Liver (tissue), 9 donors: ENCODE measurements around the gene CACTIN. TPM values are rescaled to one million over a fixed set of nuclear protein-coding genes. Genes with fewer than 3 reads are reported as not detected.

ENCODE experiments used
- DNase-seq: peaks from one replicate; pipeline ENCODE4 v3.0.0-alpha.2; 2017; ENCODE audit warnings: low spot score
- H3K27ac ChIP-seq, 2 donors: one replicate each; pipeline ENCODE4 v1.7.0; 2013; ENCODE audit warnings: inconsistent platforms in 2 of 2, low read length in 2 of 2, control low read depth in 1 of 2, low read depth in 1 of 2, mild to moderate bottlenecking in 1 of 2
- H3K27me3 ChIP-seq, 4 donors: one replicate each; pipeline versions ENCODE4 v1.6.1 to v1.7.0; 2013; ENCODE audit warnings: low read length in 3 of 4, inconsistent platforms in 1 of 4, mild to moderate bottlenecking in 1 of 4, moderate library complexity in 1 of 4; ENCODE audit not compliant: control insufficient read depth in 4 of 4, insufficient read depth in 4 of 4
- H3K36me3 ChIP-seq, 4 donors: one replicate each; pipeline versions ENCODE4 v1.6.1 to v1.7.0; 2013; ENCODE audit warnings: low read length in 3 of 4, mild to moderate bottlenecking in 3 of 4, low read depth in 1 of 4, moderate library complexity in 1 of 4; ENCODE audit not compliant: control insufficient read depth in 4 of 4, insufficient read depth in 3 of 4
- H3K4me1 ChIP-seq, 4 donors: one replicate each; pipeline versions ENCODE4 v1.6.1 to v1.7.0; 2013; ENCODE audit warnings: low read length in 3 of 4, mild to moderate bottlenecking in 3 of 4, moderate library complexity in 1 of 4; ENCODE audit not compliant: control insufficient read depth in 4 of 4, insufficient read depth in 4 of 4
- H3K4me3 ChIP-seq, 3 donors: one replicate each; pipeline versions ENCODE4 v1.6.1 to v1.7.0; 2013; ENCODE audit warnings: low read length in 3 of 3, control low read depth in 1 of 3, low read depth in 1 of 3, mild to moderate bottlenecking in 1 of 3
- H3K9ac ChIP-seq, 2 donors: one replicate each; pipeline ENCODE4 v1.7.0; 2013; ENCODE audit warnings: low read length in 2 of 2, mild to moderate bottlenecking in 2 of 2, moderate library complexity in 2 of 2, control low read depth in 1 of 2, low read depth in 1 of 2
- H3K9me3 ChIP-seq, 4 donors: one replicate each; pipeline versions ENCODE4 v1.6.1 to v1.7.0; 2013; ENCODE audit warnings: low read length in 3 of 4; ENCODE audit not compliant: control insufficient read depth in 4 of 4
- CTCF ChIP-seq: fragments of 150-350 bp; IDR thresholded peaks from 2 replicates; pipeline ENCODE4 v1.5.1; 2017; ENCODE audit warnings: improper control_type of control experiment, low read depth, low read length; ENCODE audit not compliant: missing input control
- EGR1 ChIP-seq, 2 donors: IDR thresholded peaks; 2 replicates each; pipeline ENCODE4 v1.6.1; 2016 to 2018; ENCODE audit warnings: antibody characterized with exemption in 2 of 2, low read depth in 2 of 2
- FOXA1 ChIP-seq: IDR thresholded peaks from 2 replicates; pipeline ENCODE4 v1.6.1; 2016; ENCODE audit warnings: antibody characterized with exemption
- FOXA2 ChIP-seq: IDR thresholded peaks from 2 replicates; pipeline ENCODE4 v1.6.1; 2016; ENCODE audit warnings: antibody characterized with exemption
- GABPA ChIP-seq, 2 donors: IDR thresholded peaks in 1 of 2; conservative IDR thresholded peaks in 1 of 2; 2 replicates each; pipeline ENCODE4 v1.6.1; 2016; ENCODE audit warnings: antibody characterized with exemption in 2 of 2, mild to moderate bottlenecking in 1 of 2, moderate library complexity in 1 of 2
- HNF4A ChIP-seq, 2 donors: conservative IDR thresholded peaks; 2 replicates each; pipeline ENCODE4 v1.6.1; 2016; ENCODE audit warnings: antibody characterized with exemption in 2 of 2, mild to moderate bottlenecking in 2 of 2
- JUND ChIP-seq, 2 donors: IDR thresholded peaks; 2 replicates each; pipeline ENCODE4 v1.6.1; 2016; ENCODE audit warnings: antibody characterized with exemption in 2 of 2
- NR2F2 ChIP-seq: IDR thresholded peaks from 2 replicates; pipeline ENCODE4 v1.6.1; 2016; ENCODE audit warnings: antibody characterized with exemption
- RXRA ChIP-seq, 2 donors: IDR thresholded peaks; 2 replicates each; pipeline ENCODE4 v1.6.1; 2017 to 2018; ENCODE audit warnings: antibody characterized with exemption in 2 of 2, mild to moderate bottlenecking in 1 of 2
- SP1 ChIP-seq: IDR thresholded peaks from 2 replicates; pipeline ENCODE4 v1.6.1; 2018; ENCODE audit warnings: antibody characterized with exemption, mild to moderate bottlenecking
- TAF1 ChIP-seq: conservative IDR thresholded peaks from 2 replicates; pipeline ENCODE4 v1.6.1; 2016; ENCODE audit warnings: antibody characterized with exemption, mild to moderate bottlenecking
- YY1 ChIP-seq: IDR thresholded peaks from 2 replicates; pipeline ENCODE4 v1.6.1; 2016; ENCODE audit warnings: antibody characterized with exemption, mild to moderate bottlenecking
- ZBTB33 ChIP-seq: IDR thresholded peaks from 2 replicates; pipeline ENCODE4 v1.6.1; 2016; ENCODE audit warnings: antibody characterized with exemption
- WGBS: extraction: QIAGEN DNeasy Blood & Tissue Kit; methylation state at CpG from one replicate; pipeline ENCODE4 v1.1.7; 2013; 5-methylcytosine and 5-hydroxymethylcytosine counted together
- polyA plus RNA-seq, 2 donors: library from polyadenylated mRNA; stranded (reverse) in 1 of 2; unstranded in 1 of 2; fragments of 200-250 nt in 1 of 2; fragments of >200 nt in 1 of 2; fragmentation: Nextera tagmentation in 1 of 2; extraction: Ambion mirVana in 1 of 2; gene quantifications; one replicate each; pipeline versions ENCODE4 v1.2.1 to v1.2.3, GENCODE V29; 2013 to 2015
- total RNA-seq, 2 donors: library from RNA; depleted of rRNA; stranded (reverse); fragments of >200 nt; gene quantifications; one replicate each; pipeline ENCODE4 v1.2.3, GENCODE V29; 2014
- TF ChIP-seq, protein P1 (sequence below): IDR thresholded peaks from 2 replicates; pipeline ENCODE4 v1.6.1; 2016; ENCODE audit warnings: antibody characterized with exemption
- TF ChIP-seq, protein P2 (sequence below): IDR thresholded peaks from 2 replicates; pipeline ENCODE4 v1.6.1; 2016; ENCODE audit warnings: antibody characterized with exemption, mild to moderate bottlenecking
- donor health status: healthy.
- donor health status: healthy.
- donor health status: healthy.
- donor health status: healthy.
- donor health status: healthy.

The CACTIN gene
- total and polyA plus RNA-seq, 4 donors: 1.9 to 13.2 (median 10.0) TPM

DNA sequence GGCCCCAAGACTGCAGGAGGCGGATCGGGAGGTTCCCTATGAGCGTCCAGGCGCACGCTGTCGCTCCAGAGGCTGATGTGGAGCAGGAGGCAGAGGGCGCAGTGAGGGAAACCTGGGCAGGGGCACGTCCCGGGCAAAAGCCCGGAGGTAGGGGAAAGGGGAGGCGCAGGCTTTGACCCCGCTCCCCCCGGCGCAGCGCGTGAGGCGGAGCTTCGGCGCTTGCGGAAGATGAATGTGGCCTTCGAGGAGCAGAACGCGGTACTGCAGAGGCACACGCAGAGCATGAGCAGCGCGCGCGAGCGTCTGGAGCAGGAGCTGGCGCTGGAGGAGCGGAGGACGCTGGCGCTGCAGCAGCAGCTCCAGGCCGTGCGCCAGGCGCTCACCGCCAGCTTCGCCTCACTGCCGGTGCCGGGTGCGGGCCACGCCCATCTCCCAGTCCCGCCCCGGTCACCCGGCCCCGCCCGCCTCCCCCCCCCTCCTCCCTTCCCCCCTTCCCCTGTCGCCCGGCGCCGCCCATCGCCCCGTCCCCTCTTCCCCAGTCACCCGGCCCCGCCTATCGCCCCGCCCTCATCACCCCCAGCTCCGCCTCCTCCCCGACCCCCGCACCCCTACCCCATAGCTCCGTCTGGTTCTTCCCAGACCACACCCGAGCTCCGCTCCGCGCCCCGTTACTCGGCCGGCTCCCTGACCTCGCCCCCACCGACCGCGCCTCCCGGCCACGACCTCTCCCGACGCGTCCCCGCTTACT is 49.7 kb downstream of the CACTIN start:
- TF ChIP-seq GABPA (IDR thresholded peaks at IDR 0.05 in 1 of 2, conservative IDR thresholded peaks at IDR 0.05 in 1 of 2) (no peak), FOXA1 (no peak), YY1 (no peak), ZBTB33 (no peak), SP1 (no peak), HNF4A (conservative IDR thresholded peaks at IDR 0.05) (no peak), NR2F2 (no peak), CTCF (no peak), RXRA (IDR thresholded peaks at IDR 0.05) (no peak), JUND (IDR thresholded peaks at IDR 0.05) (no peak), FOXA2 (no peak), EGR1 (IDR thresholded peaks at IDR 0.05; ENCODE audit: low read depth in 2 of 2) (no peak), TAF1 (no peak)
- TF ChIP-seq, protein P1, sequence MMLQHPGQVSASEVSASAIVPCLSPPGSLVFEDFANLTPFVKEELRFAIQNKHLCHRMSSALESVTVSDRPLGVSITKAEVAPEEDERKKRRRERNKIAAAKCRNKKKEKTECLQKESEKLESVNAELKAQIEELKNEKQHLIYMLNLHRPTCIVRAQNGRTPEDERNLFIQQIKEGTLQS: no peak
- TF ChIP-seq, protein P2, sequence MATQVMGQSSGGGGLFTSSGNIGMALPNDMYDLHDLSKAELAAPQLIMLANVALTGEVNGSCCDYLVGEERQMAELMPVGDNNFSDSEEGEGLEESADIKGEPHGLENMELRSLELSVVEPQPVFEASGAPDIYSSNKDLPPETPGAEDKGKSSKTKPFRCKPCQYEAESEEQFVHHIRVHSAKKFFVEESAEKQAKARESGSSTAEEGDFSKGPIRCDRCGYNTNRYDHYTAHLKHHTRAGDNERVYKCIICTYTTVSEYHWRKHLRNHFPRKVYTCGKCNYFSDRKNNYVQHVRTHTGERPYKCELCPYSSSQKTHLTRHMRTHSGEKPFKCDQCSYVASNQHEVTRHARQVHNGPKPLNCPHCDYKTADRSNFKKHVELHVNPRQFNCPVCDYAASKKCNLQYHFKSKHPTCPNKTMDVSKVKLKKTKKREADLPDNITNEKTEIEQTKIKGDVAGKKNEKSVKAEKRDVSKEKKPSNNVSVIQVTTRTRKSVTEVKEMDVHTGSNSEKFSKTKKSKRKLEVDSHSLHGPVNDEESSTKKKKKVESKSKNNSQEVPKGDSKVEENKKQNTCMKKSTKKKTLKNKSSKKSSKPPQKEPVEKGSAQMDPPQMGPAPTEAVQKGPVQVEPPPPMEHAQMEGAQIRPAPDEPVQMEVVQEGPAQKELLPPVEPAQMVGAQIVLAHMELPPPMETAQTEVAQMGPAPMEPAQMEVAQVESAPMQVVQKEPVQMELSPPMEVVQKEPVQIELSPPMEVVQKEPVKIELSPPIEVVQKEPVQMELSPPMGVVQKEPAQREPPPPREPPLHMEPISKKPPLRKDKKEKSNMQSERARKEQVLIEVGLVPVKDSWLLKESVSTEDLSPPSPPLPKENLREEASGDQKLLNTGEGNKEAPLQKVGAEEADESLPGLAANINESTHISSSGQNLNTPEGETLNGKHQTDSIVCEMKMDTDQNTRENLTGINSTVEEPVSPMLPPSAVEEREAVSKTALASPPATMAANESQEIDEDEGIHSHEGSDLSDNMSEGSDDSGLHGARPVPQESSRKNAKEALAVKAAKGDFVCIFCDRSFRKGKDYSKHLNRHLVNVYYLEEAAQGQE: no peak
- peaks cover 3 to 13% (median 8%) of the 10 kb centered on the region in 4 donors for H3K4me1 ChIP-seq
- H3K36me3 ChIP-seq: peaks cover 0 to 2% (median 0%) of the 10 kb centered on the region in 4 donors
- 57% methylated on average over 74 of the region's 78 CpGs for WGBS
- no peak overlapping the region for H3K9ac ChIP-seq
- DNase-seq: peak; percentile 53
- no peak overlapping the region for H3K4me3 ChIP-seq
- H3K27ac ChIP-seq: no peak overlapping the region
- no peaks in the 10 kb centered on the region for H3K27me3 ChIP-seq
- H3K9me3 ChIP-seq: no peaks in the 10 kb centered on the region
